ENCODE data around the gene MYO1F. TPM values are rescaled to one million over a fixed set of nuclear protein-coding genes. Genes with fewer than 3 reads are reported as not detected.
A peak's percentile ranks its signal among the peaks of the same experiment; 100 is the strongest.

Gene MYO1F
- polyA plus RNA-seq, 1 donor from 2014 or later, result 40.9 TPM

DNA sequence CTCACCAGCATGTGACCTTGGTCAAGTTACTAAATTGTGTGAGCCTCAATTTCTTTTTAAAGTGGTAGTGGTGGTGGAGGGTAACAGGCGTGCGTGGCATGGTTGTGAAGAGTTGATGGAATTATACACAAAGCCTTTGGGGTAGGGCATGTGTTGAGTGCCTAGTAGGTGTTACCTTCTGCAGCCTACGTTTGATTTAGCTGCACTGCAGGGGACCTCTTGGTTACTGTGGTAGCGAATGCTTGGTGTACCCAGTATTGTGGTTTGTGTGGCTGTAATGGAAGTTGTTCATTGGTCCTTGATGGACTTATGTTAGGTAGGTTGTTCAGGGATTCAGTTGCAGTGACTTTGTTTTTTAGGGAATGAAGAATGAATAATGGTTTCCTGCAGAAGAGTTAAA, 99.4 kb downstream of the MYO1F start:
- H3K27ac Mint-ChIP-seq, result peak overlapping the region in 1 of 3 donors; percentile 86
- H3K36me3 Mint-ChIP-seq, result no peaks in the 10 kb centered on the region
- peaks cover 21 to 37% (median 26%) of the 10 kb centered on the region in 3 donors for H3K4me1 Mint-ChIP-seq
- no peaks in the 10 kb centered on the region for H3K27me3 Mint-ChIP-seq
- no peak overlapping the region for H3K4me3 Mint-ChIP-seq
- H3K9me3 Mint-ChIP-seq, result no peaks in the 10 kb centered on the region

DNA sequence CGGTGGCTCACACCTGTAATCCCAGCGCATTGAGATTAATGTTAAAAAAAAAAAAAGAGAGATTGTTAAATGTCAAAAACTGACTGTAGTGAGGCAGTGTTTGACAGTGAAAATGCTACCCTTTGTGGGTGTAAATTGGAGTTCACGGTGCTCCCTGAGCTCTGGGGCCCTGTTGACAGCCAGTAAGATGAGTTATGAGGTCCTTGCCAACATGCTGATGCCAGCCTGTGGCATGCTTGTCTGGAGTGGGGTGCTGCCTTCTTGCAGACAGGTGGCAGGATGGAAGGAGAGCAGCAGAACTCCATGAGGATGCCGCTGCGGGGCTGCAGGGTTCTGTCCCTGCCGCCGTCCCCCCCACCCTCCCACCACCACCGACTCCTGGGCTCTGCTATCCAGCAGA, 100.7 kb downstream of the MYO1F start:
- Mint-ChIP-seq H3K4me3 (peak overlapping the region in 1 of 4 donors; percentile 71), H3K27ac (peak overlapping the region in 1 of 3 donors; percentile 88), H3K4me1 (peaks cover 23 to 41% (median 24%) of the 10 kb centered on the region in 3 donors), H3K9me3 (no peaks in the 10 kb centered on the region), H3K36me3 (no peaks in the 10 kb centered on the region), H3K27me3 (no peaks in the 10 kb centered on the region)

DNA sequence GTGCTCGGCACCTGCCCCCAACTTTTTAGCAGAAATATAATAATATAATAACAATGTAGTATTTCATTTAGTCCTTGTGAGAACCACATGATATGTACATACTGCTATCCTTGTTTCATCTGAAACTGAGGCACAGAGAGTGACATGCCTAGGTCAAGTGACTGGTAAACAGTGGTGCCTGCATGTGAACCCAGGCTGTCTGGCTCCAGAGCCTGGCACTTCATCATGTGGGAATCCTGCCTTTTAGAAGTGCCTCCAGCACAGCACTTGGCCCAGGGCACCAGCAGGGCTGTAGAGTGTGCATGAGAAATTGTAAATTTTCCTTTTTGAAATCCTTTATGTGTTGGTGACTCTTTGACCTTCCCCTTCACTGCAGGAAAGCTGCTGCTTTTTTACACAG, 102.2 kb downstream of the MYO1F start:
- peak overlapping the region; percentile 39 to 88 (median 78) for H3K27ac Mint-ChIP-seq

DNA sequence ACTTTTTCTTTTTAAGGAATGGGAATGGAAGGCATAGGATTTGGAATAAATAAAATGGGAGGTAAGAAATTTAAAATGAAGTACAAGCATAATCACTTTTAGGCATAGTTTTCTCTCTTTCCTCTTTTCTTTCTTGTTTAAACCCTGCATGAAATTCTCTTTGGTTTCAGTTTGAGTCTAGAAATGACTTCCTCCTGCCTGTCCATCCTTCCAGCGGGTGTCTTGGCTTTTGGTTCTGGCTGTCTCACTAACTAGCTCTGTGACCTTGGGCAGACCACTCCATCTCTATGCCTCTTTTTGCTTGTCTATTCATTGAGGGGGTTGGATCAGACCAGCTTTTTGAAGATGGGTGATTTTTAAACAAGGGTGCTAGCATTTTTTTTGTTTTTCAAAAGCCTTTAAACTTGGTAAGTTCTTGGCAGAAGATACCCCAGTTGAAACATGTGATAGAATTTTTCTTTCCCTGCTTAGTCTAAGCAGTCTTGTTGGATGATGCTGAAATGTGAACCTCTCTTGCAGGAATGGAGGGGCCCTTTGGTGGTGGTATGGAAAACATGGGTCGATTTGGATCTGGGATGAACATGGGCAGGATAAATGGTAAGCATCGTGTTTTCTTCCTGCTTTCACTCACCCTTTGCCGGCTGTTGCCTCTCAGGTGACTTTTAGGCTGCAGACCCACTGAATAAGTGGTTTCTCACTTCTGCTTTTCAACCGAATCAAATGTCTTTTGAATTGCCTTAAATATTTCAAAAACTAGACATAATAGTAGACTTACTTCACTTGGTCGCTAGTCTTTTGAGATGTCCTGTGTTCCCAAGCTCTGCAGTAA, 103.4 kb downstream of the MYO1F start:
- Mint-ChIP-seq H3K27me3 (no peaks in the 10 kb centered on the region), H3K4me1 (peaks cover 23 to 35% (median 24%) of the 10 kb centered on the region in 3 donors), H3K27ac (peak overlapping the region; percentile 78 to 96 (median 88)), H3K4me3 (peak overlapping the region; percentile 8 to 90 (median 64)), H3K9me3 (no peaks in the 10 kb centered on the region), H3K36me3 (peaks cover 6% of the 10 kb centered on the region)

More for the DNA sequence above, 102.2 kb downstream of the MYO1F start:
- H3K27me3 Mint-ChIP-seq, result no peaks in the 10 kb centered on the region
- H3K36me3 Mint-ChIP-seq, result no peaks in the 10 kb centered on the region
- H3K9me3 Mint-ChIP-seq, result no peaks in the 10 kb centered on the region
- H3K4me3 Mint-ChIP-seq, result no peak overlapping the region
- peaks cover 23 to 35% (median 24%) of the 10 kb centered on the region in 3 donors for H3K4me1 Mint-ChIP-seq

Other genes starting within 250 kb of the MYO1F start
- not detected for gene KANK3, start 234.2 kb downstream of the MYO1F start, polyA plus RNA-seq
- gene ANGPTL4, start 213.3 kb downstream of the MYO1F start, polyA plus RNA-seq, result not detected
- 96.8 TPM for gene RAB11B, start 187.1 kb downstream of the MYO1F start, polyA plus RNA-seq
- 35.9 TPM for gene MARCHF2, start 164.1 kb downstream of the MYO1F start, polyA plus RNA-seq
- 210 TPM for gene HNRNPM, start 132.5 kb downstream of the MYO1F start, polyA plus RNA-seq
- not detected for gene PRAM1, start 74.8 kb downstream of the MYO1F start, polyA plus RNA-seq
- gene ZNF414, start 63.3 kb downstream of the MYO1F start, polyA plus RNA-seq, result 22.2 TPM
- gene ADAMTS10, start 33.3 kb upstream of the MYO1F start, polyA plus RNA-seq, result not detected
- not detected for gene NFILZ, start 53.2 kb upstream of the MYO1F start, polyA plus RNA-seq
- gene ACTL9, start 121.4 kb upstream of the MYO1F start, polyA plus RNA-seq, result not detected
- gene OR2Z1, start 144.2 kb upstream of the MYO1F start, polyA plus RNA-seq, result not detected